ENCODE results near the gene SGMS1.

Gene SGMS1

GRCh38 chr10:50331486-50331885, 292.3 kb downstream of the SGMS1 start:
- intact Hi-C loops (cut with micrococcal nuclease): no loop called here
- Mint-ChIP-seq H3K9me3 (no peaks in the 10 kb centered on the region), H3K27me3 (no peaks in the 10 kb centered on the region), H3K27ac (no peak overlapping the region), H3K36me3 (ENCODE audit: low read depth) (peaks cover 45% of the 10 kb centered on the region), H3K4me1 (ENCODE audit: low read depth) (peaks cover 39% of the 10 kb centered on the region), H3K4me3 (no peak overlapping the region)

GRCh38 chr10:50326757-50327701, 296.7 kb downstream of the SGMS1 start:
- intact Hi-C loops (cut with micrococcal nuclease): loop anchor here (10.0 kb wide), 2 partner anchors 262 to 298 kb away; partner anchors contain the start of genes SGMS1 and WASHC2A
- H3K27ac Mint-ChIP-seq: peak overlapping the region; percentile 75
- H3K9me3 Mint-ChIP-seq: no peaks in the 10 kb centered on the region
- H3K4me3 Mint-ChIP-seq: peak overlapping the region; percentile 24
- peaks cover 34% of the 10 kb centered on the region for H3K36me3 Mint-ChIP-seq (ENCODE audit: low read depth)
- no peaks in the 10 kb centered on the region for H3K27me3 Mint-ChIP-seq
- peaks cover 52% of the 10 kb centered on the region for H3K4me1 Mint-ChIP-seq (ENCODE audit: low read depth)

DNA sequence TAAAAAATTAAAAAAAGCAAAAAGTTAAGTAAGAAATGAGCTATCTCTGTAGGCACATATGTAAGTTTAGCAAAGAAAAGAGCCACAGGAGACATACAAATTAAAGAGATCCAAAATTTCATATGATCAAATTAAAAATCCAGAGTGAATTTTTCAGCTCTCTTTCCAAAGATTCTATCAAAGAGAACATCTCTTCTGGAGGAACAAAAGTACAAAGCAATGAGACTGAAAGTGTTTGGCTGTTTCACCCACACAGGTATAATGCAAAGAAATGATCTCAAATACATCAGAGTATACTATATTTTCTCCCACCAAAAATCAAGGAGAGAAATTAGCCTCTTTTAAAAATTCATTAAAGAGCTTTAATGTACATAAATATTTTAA, 297.6 kb downstream of the SGMS1 start:
- H3K9me3 Mint-ChIP-seq: no peaks in the 10 kb centered on the region
- H3K4me3 Mint-ChIP-seq: no peak overlapping the region
- H3K4me1 Mint-ChIP-seq (ENCODE audit: low read depth): peaks cover 61% of the 10 kb centered on the region
- H3K27ac Mint-ChIP-seq: no peak overlapping the region
- no peaks in the 10 kb centered on the region for H3K27me3 Mint-ChIP-seq
- H3K36me3 Mint-ChIP-seq (ENCODE audit: low read depth): peaks cover 34% of the 10 kb centered on the region
- intact Hi-C loops (cut with micrococcal nuclease): loop anchor here (10.0 kb wide), 2 partner anchors 261 to 299 kb away; partner anchors contain the start of genes SGMS1 and WASHC2A

GRCh38 chr10:50325449-50326171, 298.1 kb downstream of the SGMS1 start:
- H3K9me3 Mint-ChIP-seq: no peaks in the 10 kb centered on the region
- peak overlapping the region; percentile 53 for H3K27ac Mint-ChIP-seq
- no peak overlapping the region for H3K4me3 Mint-ChIP-seq
- H3K36me3 Mint-ChIP-seq (ENCODE audit: low read depth): peaks cover 37% of the 10 kb centered on the region
- intact Hi-C loops (cut with micrococcal nuclease): loop anchor here (10.0 kb wide), 2 partner anchors 261 to 299 kb away; partner anchors contain the start of genes SGMS1 and WASHC2A
- H3K27me3 Mint-ChIP-seq: no peaks in the 10 kb centered on the region
- H3K4me1 Mint-ChIP-seq (ENCODE audit: low read depth): peaks cover 65% of the 10 kb centered on the region

DNA sequence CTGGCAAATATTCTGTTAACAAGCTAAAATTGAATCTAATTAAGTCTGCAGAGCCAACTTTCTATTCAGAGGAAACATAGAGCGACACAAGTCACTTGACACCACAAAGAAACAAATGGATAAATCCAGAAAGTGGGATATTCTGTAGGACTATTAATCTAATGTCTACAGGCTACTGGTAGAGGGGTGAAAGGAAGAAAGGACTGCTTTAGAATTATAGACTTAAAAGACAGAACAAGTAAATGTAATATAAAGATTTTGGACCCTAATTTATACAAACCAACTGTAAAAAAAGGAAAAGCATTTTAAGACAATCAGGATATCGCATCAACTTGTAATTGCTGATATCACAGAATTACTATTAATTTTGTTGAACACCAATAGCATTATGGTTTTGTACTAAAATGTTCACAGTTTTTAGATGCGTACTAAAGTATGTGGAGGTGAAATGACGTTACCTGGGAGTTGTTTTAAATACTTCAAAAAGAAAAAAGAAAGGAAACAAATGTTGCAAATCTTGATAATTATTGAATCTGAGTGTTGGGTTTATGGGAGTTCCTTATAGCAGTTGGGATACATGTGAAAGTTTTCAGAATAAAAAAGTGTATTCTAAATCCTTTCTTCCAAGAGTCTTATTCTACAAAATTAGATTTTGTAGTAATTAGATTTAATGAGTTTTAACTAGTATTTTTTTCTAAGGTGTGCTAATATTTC, 298.9 kb downstream of the SGMS1 start:
- no peaks in the 10 kb centered on the region for H3K9me3 Mint-ChIP-seq
- H3K4me3 Mint-ChIP-seq: no peak overlapping the region
- peak overlapping the region; percentile 73 for H3K27ac Mint-ChIP-seq
- peaks cover 72% of the 10 kb centered on the region for H3K4me1 Mint-ChIP-seq (ENCODE audit: low read depth)
- H3K36me3 Mint-ChIP-seq (ENCODE audit: low read depth): peaks cover 45% of the 10 kb centered on the region
- no peaks in the 10 kb centered on the region for H3K27me3 Mint-ChIP-seq
- intact Hi-C loops (cut with micrococcal nuclease): loop anchor here (5.0 to 10.0 kb wide), 3 partner anchors 97 to 300 kb away; partner anchors contain the start of genes SGMS1 and WASHC2A

DNA sequence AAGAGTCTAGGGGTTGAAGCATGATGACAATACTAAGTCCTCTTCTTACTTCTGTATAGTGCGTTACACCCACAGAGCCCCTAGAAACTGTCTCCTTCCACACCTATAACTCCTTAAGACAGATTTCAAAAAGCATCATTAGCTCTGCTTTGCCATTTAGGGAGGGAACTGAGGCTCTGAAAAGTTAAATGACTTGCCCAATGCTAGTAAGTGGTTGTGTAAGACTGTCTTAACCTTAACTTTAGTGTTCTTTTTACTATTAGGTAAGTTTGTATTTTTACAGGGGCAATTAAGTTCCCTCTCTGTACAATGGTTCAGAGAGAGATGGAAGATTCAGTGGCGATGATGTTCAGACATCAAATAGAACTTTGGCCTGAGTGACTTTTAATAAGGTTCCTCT, 299.7 kb downstream of the SGMS1 start:
- H3K4me3 Mint-ChIP-seq: peak overlapping the region; percentile 47
- H3K27ac Mint-ChIP-seq: peak overlapping the region; percentile 73
- intact Hi-C loops (cut with micrococcal nuclease): loop anchor here (5.0 to 10.0 kb wide), 3 partner anchors 98 to 301 kb away; partner anchors contain the start of genes SGMS1 and WASHC2A
- no peaks in the 10 kb centered on the region for H3K27me3 Mint-ChIP-seq
- H3K4me1 Mint-ChIP-seq (ENCODE audit: low read depth): peaks cover 73% of the 10 kb centered on the region
- peaks cover 52% of the 10 kb centered on the region for H3K36me3 Mint-ChIP-seq (ENCODE audit: low read depth)
- no peaks in the 10 kb centered on the region for H3K9me3 Mint-ChIP-seq

- no peaks in the 10 kb centered on the region for H3K9me3 Mint-ChIP-seq
- H3K4me1 Mint-ChIP-seq (ENCODE audit: low read depth): peaks cover 64% of the 10 kb centered on the region
- H3K27me3 Mint-ChIP-seq: no peaks in the 10 kb centered on the region
- no peak overlapping the region for H3K4me3 Mint-ChIP-seq
- peak overlapping the region; percentile 73 for H3K27ac Mint-ChIP-seq
- H3K36me3 Mint-ChIP-seq (ENCODE audit: low read depth): peaks cover 55% of the 10 kb centered on the region
- intact Hi-C loops (cut with micrococcal nuclease): loop anchor here (5.0 to 10.0 kb wide), 3 partner anchors 100 to 303 kb away; partner anchors contain the start of genes SGMS1 and WASHC2A
Measured at GRCh38 chr10:50322077-50322476, 301.7 kb downstream of the SGMS1 start.

DNA sequence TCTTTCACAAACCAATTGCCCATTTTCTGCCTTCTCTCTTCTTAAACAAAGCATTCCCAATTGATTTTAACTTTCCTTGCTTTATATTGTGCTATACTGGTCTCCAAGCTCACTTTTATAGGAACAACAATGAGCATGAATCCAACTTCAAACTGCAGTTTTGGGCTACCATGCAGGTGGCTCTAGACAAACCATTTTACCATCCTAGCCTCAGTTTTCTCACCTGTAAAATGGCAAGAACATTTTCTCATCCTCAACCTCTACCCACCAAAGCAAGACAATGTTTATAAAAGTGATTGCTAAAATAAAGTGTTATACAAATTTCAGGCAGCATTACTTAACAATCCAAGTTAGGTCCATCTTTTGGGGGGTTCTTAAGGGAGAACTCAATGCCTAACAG, 305.6 kb downstream of the SGMS1 start:
- peaks cover 57% of the 10 kb centered on the region for H3K36me3 Mint-ChIP-seq (ENCODE audit: low read depth)
- no peak overlapping the region for H3K4me3 Mint-ChIP-seq
- H3K4me1 Mint-ChIP-seq (ENCODE audit: low read depth): peaks cover 50% of the 10 kb centered on the region
- H3K9me3 Mint-ChIP-seq: peaks cover under 1% of the 10 kb centered on the region
- intact Hi-C loops (cut with micrococcal nuclease): no loop called here
- H3K27ac Mint-ChIP-seq: no peak overlapping the region
- no peaks in the 10 kb centered on the region for H3K27me3 Mint-ChIP-seq

DNA sequence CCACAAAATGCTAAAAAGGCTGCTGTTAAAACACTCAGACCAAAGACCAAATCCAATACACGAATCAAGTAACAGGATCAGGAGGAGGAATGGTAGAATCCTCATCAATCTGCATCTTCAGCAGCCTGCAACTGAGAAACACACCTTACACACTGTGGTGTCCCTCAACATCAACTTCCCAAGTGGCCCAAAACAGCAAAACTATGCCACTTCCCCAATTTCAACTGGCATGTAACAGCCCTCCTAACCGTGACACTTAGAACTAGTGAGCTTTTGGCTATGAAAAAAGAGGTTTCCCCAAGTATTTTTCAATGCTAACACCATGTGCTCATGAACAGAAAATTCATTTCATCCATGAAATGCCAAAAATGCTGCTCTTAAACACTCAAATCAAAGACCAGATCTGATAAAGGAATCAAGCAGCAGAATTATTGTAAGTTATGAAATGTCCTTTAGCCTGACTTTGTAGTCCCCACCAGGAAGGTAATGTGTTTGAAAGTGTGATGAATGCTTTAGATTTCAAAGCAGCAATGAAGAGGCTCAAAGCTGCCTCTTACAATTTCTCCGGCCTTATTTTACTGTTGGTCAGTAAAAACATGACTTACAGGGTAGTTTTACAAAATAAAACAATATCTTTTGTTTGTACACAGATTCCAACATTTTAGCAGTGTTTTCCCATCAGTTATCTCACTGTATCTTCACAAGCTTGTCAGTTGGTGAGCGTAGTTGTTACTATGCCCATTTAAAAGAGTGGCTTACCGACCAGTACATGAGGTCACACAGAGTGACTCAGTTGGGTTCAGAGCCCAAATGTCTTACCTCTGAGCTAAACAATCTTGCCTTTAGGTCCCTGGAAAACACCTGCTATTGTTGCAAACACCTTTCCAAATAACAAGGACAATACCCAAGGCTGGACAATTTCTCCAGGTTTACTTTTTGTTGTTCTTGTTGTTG, 306.8 kb downstream of the SGMS1 start:
- no peak overlapping the region for H3K4me3 Mint-ChIP-seq
- peaks cover 8% of the 10 kb centered on the region for H3K9me3 Mint-ChIP-seq
- peak overlapping the region; percentile 9 for H3K27ac Mint-ChIP-seq
- H3K27me3 Mint-ChIP-seq: no peaks in the 10 kb centered on the region
- H3K36me3 Mint-ChIP-seq (ENCODE audit: low read depth): peaks cover 68% of the 10 kb centered on the region
- intact Hi-C loops (cut with micrococcal nuclease): no loop called here
- H3K4me1 Mint-ChIP-seq (ENCODE audit: low read depth): peaks cover 46% of the 10 kb centered on the region

GRCh38 chr10:50316174-50316573, 307.6 kb downstream of the SGMS1 start:
- no peaks in the 10 kb centered on the region for H3K27me3 Mint-ChIP-seq
- peaks cover 38% of the 10 kb centered on the region for H3K4me1 Mint-ChIP-seq (ENCODE audit: low read depth)
- H3K4me3 Mint-ChIP-seq: no peak overlapping the region
- intact Hi-C loops (cut with micrococcal nuclease): no loop called here
- H3K27ac Mint-ChIP-seq: no peak overlapping the region
- H3K9me3 Mint-ChIP-seq: peaks cover 8% of the 10 kb centered on the region
- H3K36me3 Mint-ChIP-seq (ENCODE audit: low read depth): peaks cover 72% of the 10 kb centered on the region

- Mint-ChIP-seq H3K27me3 (no peaks in the 10 kb centered on the region), H3K9me3 (peaks cover 8% of the 10 kb centered on the region), H3K36me3 (ENCODE audit: low read depth) (peaks cover 74% of the 10 kb centered on the region), H3K4me1 (ENCODE audit: low read depth) (peaks cover 32% of the 10 kb centered on the region), H3K4me3 (no peak overlapping the region), H3K27ac (no peak overlapping the region)
- intact Hi-C loops (cut with micrococcal nuclease): no loop called here
Measured at GRCh38 chr10:50315424-50315823, 308.3 kb downstream of the SGMS1 start.

- intact Hi-C loops (cut with micrococcal nuclease): no loop called here
- Mint-ChIP-seq H3K27me3 (no peaks in the 10 kb centered on the region), H3K9me3 (peaks cover 8% of the 10 kb centered on the region), H3K27ac (no peak overlapping the region), H3K4me1 (ENCODE audit: low read depth) (peaks cover 26% of the 10 kb centered on the region), H3K4me3 (no peak overlapping the region), H3K36me3 (ENCODE audit: low read depth) (peaks cover 75% of the 10 kb centered on the region)
Measured at GRCh38 chr10:50314169-50315071, 309.3 kb downstream of the SGMS1 start.
